Fibroblast of skin of scalp (primary cell): ENCODE data around the gene MRPL53.
"Not testable (repeated sequence)": the region's sequence is repeated elsewhere in the genome, so short reads cannot be mapped to it uniquely, and the experiment has no call there.

Source experiments
- DNase-seq: peaks from one replicate; pipeline ENCODE4 v3.0.0-alpha.2; 2013

Gene MRPL53

DNA sequence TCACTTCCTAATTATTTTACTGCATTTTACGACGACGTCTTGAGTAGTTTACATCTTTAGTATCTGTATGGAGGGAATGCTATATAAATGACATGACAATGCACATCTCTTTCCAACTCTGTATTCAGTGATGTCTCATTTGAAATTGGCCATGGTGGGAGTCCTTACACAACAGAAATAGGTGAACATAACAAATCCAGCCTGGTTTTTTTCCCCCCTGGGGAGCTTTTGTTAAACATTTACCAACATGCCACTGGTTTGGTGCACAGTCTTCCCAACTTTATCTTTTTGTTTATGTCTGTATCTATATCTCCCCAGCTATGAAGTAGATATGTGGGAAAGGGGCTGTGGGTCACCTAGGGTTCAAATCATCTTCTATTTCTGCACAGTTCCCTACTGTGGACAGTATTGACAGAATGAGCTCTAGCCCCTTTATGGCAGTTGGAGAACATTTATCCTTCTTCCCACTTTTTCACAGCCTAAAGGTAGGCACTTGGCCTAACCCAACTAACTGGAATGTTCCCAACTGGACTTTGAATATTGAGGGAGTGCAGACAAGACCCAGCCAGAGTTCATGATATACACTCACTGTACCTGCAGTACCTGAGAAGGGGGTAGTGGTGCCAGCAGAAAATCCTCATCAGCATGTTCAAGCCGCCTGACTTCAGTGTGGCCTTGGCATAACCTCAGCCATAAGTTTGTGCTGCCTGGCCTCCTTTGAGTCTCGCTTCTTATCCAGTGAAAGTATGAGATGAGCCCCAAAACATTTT lies 25.1 kb downstream of the MRPL53 start:
- no peak for DNase-seq

DNA sequence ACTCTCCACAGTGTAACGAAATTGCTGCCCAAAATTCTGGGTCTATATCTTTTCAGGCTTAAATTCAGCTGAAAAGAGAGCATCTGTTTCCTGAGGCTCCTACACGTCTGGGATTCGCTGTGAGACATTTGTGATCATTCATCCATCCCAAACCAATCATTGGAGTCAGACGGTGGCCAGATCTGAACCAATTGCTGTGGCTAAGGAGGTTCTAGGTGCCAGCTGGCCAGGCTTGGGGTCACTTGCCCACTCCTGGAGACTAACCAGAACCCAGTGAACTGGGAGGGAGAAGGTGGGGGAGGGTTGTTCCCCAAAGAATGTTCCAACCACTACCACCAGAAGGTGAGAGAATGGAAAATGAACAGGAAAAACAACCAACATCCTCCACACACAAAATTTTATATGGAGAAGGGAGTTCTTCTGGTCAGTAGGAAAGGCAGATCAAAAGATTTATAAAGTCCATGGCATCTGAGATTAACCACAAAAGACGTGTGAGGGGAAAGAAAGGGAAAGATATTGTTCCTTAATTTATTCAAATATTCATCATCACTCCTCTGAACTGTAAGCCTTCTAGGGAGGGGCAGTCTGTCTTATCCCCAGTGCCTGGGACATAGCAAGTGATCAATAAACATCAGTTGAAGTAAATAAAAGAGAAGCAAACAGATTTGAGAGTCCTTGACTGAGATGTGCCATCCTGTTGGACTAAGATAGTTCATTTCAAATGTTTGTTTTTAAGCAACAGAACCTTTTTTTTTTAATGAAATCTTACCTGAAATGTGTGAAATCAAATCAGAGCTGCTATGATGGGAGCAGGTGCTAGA lies 27.8 kb downstream of the MRPL53 start:
- DNase-seq = no peak

DNA sequence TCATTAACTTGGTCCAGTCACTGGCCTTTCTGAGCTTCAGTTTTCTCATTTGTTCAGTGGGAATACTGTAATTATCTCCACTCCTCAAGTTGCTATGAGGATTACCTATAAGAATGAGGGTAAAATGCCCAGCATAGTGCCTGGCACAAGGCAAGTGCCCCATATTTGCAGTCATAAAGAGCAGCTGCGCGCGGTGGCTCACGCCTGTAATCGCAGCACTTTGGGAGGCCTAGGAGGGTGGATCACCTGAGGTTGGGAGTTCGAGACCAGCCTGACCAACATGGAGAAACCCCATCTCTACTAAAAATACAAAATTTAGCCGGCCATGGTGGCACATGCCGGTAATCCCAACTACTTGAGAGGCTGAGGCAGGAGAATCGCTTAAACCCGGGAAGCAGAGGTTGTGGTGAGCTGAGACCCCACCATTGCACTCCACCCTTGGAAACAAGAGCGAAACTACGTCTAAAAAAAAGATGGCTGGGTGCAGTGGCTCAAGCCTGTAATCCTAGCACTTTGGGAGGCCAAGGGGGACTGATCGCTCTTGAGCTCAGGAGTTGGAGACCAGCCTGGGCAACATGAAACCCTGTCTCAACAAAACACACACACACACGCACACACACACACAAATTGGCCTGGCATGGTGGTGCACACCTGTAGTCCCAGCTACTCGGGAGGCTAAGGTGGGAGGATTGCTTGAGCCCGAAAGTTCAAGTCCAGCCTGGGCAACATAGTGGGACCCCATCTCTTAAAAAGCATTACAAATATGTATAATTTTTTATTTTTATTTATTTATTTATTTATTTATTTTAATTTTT lies 29.8 kb downstream of the MRPL53 start:
- not testable (repeated sequence) for DNase-seq

DNA sequence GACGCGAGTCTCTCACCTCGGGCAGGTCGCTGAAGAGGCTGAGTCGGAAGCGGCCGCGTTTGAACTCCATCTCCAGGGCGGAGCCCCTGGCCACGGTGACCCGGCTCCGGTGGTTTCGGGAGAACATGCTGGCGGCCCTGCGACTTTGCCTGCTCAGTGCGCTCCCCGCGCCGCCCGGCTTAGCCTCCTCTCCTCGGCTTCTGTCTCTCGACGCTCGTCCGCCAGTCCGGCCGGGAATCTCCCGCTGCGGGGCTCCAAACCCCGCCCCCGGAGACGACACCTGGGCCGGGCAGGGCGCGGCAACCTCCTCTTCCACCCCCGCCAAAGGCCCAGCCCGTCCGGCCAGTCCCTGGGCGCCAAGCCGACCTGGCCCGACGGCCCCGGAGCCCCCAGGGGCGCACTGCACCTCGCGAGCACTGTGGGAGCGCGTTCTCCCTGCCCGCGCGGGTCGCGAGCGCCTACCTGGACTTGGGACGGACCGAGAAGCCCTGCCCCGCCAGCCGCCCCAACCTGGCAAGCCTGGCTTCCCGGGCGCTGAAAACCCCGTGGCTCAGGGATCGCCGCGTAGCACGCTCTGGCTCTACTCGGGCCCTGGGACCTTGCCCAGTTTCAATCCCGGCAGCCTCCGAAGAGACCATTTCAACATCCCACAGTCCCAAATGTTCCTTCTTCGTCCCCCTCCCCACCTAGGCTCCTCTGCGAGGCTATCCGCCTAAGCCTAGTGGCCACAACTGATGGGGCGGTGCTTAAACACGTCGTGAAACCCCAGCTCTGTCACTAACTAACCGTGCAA lies 30.6 kb downstream of the MRPL53 start, which contains the start of gene RTKN:
Gene RTKN (minus strand): TSS at position 248 of the 793 bp plus-strand sequence. CDS start 121 bp downstream, at position 127.
- no peak for DNase-seq

DNA sequence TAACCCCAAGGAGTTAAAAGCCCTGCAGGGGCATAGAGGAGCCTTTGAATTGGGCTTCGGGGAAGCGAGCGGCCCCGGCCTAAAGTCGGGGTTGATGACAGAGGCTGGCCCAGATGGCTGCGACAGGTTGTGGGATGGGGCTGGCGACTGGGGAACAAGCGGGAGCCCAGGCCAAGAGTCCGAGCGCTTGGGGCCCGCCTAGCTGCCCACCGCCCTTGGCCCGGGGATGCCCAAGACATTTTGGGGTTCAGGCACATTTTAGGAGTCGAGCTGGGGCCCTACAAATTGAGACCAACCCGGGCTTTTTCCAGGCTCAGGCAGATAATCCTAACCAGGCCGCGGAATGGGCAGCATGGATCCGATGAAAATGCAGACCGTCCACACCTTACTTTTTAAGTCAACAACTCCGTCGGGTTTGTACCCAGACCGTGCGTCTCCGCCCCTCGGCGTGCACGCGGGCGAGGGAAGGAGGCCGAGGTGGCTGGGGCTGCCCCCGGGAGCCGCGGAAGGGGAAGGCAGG lies 31.2 kb downstream of the MRPL53 start:
- no peak for DNase-seq

DNA sequence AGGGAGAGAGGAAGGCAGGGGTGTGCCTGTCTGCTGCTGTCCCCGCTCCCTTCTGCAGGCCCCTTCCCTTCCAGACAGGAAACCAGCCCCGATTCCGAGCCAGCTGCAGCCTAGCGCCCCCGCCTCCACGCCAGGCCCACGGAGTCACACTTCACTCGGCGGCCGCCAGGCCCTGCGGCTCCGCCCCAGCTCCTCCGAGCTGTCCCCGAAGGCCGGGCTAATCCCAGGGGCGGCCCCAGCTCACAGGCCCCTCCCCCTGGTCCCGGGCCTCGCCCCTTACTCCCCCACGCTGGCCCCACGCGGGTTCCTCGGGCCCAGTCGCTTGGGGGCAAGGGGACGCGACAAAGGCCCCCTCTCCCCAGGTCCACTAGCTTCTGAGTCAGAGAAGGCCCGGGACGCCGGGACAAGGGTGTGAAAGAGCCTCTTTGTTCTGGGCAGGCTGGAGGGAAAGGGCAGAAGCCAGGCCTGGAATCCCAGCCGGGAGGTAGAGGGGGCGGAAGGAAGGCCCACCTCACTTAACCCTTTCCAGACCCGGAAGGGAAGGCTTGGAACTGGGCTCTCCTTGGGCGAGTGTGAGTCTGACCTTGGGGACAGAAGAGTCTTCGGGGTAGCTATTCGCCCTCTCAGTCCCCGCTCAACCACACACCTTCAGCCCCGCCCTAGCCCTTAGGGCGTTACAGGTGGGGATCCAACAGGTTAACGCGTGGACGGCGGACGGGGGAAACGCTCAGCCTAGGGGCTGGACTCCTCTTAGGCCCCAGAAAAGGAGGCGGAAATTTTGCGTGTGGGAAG lies 31.9 kb downstream of the MRPL53 start:
- DNase-seq = peak; percentile 85

DNA sequence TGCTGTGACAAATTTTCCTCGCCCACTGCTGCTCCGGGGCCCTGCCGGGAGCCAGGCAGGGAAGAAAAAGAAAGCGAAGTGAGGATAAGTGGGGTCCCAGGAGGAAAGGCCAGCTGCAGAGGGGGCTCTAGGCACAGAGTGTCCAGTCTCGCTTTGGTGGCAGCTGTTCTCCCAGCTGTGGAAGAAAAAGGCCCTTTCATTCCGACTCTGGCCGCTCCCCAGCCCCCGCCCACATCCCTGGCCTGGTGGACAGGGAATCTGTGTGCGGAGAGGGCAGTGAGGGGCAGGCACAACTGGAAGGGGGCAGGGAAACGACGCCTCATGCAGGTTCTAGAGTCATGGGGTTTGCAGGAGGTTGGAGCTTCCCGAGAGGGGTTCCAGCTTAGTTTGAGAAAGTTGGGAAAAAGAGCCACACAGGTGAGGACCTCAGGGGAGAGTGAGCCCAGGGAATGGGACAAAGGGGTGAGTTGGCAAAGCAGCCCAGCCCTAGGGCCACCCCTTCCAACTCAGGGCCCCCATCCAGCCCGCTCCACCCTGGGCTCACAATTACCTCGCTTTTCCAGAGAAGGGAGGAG lies 32.6 kb downstream of the MRPL53 start:
- DNase-seq = peak; percentile 31

DNA sequence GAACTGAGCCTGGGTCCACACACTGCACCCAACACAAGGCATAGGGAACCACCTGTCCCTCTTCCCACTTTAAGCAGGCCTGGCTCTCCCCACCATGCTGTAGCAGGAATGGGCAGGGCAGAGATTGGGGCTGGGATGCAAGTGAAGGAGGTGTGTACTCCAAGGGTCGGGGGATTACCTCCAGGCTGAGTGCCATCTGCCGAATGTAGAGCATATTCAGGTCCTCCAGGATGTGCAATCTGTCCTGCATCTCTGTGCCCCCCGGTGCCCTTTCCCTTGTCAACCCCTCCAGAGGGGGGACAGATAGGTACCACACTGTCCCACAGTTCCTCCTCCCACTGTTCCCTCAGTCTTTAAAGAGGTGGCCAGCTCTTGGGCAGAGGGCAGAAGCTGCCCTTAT lies 33.1 kb downstream of the MRPL53 start:
- DNase-seq = no peak

DNA sequence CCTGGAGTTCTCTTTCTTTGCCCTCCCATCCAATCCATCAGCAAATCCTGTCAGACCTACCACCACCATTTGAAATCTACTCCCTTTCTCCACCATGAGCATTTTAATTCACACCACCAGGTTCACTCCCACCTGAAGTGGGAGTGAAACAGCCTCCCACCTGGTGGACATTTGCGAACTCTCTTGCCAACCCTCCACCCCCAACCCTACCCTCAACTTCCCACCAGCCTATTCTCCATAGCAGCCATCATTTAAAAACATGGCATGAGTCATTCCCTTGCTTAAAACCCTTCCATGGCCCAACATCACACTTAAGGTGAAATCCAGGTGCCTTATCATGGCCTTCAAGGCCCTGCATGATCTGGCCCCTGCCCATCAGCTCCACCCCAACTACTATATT lies 34.2 kb downstream of the MRPL53 start:
- no peak for DNase-seq

DNA sequence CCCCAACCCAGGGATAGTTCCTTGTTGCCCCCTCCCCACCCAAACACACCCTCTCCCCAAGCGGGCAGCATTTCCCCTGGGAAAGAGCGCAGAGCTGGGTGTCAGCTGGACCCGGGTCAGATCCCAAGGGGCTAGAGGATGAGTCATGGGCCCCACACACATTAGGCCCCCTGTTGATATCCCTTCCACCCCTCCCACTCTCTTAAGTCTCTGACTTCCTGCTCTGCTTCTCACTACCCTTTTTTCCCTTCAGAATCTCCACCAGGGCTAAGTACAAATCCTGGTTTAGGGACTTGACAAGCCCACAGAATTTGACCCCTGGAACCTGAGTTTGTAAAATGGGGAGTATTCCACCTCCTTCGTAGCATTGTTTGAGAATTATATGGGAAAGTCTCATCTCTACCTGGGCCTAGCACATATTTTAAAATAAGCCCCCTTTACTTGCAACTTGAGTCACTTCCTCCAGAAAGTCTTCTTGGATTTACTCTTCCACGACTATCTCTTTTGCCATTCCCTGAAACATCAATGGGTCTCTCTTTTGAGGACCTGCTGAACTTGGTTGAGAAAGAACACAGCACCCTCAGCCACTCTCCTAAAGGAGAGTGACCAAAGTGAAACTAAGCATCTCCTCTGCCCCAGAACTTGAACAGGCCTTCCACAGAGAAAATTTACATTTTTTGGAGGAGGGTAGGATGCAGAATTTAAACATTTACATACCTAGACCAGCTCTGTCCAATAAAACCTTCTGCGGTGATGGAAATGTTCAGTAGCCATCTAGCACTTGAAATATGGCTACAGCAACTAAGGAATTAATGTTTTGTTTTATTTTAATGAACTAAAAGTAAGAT lies 35.4 kb downstream of the MRPL53 start:
- peak; percentile 38 for DNase-seq

DNA sequence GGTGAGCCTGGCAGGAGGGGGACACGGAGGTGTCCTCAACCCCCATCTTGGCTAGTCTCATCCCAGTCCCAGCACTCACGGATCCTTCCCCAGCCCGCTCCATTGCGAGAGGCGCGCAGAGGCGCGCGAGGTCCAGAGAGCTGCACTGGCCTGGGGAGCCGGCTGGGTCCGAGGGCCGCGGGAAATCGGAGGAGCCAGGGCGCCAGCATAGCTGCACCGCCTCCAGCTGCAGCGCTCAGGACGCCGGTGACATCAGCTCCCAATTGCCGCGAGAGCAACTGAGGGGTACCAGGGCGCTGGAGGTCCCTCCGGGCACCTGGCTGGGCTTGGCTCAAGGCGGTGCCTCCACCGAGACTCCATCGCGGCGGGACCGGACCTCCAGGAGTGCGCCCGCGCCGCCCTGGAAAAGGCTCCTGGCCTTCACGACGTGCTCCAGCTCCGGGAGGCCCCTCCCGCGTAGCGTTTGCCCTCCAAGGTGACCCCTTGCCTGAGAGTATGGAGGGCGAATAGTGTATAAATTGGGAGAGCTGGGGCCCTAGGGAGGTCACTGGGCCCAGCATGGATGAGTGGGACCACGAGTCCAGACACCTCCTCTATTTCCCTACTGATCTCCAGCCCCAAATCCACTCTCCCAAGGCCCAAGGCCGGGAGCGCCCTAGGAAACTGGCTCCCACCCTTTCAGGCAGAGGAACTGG lies 36.2 kb downstream of the MRPL53 start:
- DNase-seq = no peak

DNA sequence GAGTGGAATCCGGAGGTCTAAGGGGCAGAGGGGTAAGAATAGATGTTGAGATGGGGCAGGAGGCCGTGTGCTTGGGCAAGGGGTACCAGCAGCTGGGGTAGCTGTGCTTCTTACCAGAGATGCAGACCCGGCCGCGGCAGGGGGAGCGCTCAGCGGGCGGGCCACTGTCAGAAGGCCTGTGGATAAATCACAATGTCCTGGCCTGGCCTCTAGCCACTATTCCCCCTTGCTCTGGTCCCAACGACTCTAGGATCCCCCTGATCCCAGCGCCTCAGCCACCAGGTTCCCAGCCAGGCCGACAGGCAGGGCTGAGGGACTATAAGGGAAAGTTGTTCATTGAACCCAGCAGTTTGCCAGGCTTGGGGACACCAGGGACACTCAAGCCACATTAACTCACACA lies 42.0 kb downstream of the MRPL53 start:
- no peak for DNase-seq

DNA sequence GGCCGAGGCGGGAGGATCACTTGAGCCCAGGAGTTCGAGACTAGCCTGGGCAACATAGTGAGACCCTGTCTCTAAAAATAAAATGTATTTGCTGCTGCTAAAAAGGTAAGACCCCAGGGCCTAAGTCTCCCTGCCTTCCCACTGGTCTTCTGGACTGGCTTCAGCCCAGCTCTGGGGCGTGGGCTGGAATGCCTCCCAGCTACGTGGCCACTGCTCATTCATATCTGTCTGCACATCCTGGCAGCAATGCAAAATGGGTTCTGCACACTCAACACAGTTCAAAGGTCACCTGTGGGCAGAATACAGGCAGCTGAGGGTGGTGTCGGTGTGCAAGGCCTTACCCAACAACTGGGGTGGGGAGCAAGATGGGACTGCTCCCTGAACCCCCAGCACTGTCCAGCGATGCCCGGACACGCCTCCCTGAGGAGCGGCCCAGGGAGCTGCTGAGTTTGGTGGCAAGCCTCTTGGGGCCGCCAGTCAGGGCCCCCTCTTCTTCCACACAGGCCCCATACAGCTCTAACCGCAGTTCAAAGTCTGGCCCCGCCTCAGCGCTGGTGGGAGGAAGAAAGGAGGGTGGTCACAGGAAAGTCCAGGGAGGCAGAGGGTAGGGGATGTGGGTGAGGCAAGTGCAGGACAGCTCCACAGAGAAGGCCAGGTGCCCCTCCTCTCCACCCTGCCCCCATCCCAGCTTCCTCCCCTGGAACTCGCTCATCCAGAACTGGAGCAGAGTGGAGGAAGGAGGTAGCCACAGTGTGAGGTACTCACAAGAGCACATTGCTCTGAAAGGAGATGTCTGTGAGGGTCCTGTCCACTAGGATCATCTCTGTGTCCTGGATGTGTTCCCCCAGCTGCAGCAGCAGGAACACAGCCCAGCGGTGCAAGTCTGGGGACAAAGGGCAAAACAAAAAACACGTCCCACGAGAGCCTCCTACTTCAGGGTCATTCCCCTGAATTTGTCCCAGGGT lies 42.7 kb downstream of the MRPL53 start:
- DNase-seq = no peak

DNA sequence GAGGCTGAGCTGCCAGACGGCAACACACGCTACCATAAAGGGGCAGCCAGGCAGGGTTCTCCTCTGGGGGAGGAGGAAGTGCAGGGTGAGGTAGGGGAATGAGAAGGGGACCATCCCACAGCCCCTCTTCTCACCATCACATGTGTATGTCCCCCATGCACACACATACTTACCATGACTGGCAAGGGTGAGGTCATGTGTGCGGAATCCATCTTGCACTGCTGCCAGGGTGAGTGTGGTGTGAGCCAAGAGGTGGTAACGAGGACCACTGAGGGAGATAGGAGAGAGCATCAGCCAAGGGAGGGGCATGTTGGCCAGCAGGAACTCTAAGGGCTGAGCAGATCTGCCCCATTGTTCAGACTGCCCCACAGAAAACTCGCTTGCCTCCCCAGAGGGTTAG lies 43.8 kb downstream of the MRPL53 start:
- DNase-seq = no peak

DNA sequence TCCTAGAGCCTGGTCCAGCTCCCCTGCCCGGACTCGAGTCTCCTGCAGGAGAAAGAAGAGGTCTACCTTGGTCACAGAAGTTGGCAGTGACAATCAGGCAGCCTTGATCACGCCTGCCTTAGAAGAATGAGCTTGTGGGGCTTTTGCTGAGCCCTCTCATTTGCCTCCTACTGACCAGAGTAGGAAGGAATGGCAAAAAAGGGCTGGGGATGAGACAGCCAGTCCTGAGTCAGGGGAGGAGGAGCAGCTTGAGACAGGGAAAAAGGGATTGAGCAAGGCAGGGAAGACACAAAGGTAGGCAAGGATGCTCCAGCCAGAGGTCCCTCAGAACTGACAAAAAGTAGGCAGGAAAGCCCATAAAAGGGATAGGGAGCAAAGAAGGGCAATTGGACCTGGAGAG lies 44.9 kb downstream of the MRPL53 start:
- DNase-seq = no peak

DNA sequence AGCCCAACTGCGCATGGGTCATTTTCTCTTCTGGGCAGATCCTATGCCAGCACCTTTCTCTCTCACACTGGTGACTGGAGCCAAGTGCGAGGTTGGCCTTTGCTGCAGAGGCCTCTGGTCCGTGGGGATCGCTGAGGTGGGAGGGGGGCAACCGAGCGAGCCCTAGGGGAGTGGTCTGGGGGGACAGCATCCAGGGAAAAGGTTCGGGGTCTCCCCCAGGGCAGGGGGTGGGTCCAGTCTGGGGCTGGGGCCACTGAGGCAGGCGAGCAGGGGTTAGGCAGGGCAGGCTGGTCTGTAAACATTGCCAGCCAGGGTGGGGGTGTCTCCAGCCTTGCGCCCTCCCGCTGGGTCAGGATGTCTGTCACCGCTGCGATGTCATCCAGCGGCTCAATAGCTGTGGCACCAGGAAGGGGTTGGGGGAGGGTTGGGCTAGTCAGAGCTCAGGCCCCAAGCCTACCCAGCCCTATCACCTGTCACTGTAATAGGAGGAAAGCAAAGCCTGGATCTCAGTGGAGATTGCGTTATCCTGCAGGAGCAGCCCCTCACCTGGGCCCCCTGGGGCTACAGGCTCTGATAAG lies 46.2 kb downstream of the MRPL53 start:
- no peak for DNase-seq

DNA sequence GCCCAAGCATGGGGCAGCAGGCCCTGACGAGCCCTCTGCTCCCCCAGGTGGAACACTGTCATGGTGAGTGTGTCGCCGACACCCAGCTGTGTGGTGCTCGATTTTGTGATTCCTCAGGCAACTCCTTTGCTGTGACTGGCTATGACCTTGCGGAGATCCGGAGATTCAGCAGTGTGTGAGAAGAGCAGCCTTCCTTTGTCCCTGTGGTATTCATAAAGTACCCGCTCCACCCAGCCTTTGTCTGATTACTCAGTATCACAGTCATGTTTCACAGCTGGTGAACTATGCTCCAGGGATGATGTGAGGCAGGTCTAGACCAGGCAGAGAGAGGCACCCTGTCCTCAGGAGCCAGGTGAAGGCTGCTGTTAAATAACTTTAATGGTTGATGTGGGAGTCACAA lies 47.0 kb downstream of the MRPL53 start:
- DNase-seq = no peak
